ENCODE results near the gene SYCP2.

- TF ChIP-seq, protein P1, sequence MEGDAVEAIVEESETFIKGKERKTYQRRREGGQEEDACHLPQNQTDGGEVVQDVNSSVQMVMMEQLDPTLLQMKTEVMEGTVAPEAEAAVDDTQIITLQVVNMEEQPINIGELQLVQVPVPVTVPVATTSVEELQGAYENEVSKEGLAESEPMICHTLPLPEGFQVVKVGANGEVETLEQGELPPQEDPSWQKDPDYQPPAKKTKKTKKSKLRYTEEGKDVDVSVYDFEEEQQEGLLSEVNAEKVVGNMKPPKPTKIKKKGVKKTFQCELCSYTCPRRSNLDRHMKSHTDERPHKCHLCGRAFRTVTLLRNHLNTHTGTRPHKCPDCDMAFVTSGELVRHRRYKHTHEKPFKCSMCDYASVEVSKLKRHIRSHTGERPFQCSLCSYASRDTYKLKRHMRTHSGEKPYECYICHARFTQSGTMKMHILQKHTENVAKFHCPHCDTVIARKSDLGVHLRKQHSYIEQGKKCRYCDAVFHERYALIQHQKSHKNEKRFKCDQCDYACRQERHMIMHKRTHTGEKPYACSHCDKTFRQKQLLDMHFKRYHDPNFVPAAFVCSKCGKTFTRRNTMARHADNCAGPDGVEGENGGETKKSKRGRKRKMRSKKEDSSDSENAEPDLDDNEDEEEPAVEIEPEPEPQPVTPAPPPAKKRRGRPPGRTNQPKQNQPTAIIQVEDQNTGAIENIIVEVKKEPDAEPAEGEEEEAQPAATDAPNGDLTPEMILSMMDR (IDR thresholded peaks at IDR 0.05; ENCODE audit: insufficient read depth, low read length, poor library complexity, severe bottlenecking): no peak
- no peak for TF ChIP-seq EZH2phosphoT487 (conservative IDR thresholded peaks at IDR 0.05; ENCODE audit: low read length)
Measured at GRCh38 chr20:59836767-59837166, 96.7 kb downstream of the SYCP2 start.

Data from SU-DHL-6 (cell line).